GM12878 (cell line): ENCODE data around the gene RAMP1. TPM values are rescaled to one million over a fixed set of nuclear protein-coding genes. Genes with fewer than 3 reads are reported as not detected.
A peak's percentile ranks its signal among the peaks of the same experiment; 100 is the strongest.

ENCODE experiments used
- ATAC-seq: fragments of 200-7000 bp; cut with Tn5 transposase; 3 replicates; pipeline ENCODE4 v1.9.1; 2020; ENCODE audit warnings: mild to moderate bottlenecking, moderate library complexity
- BruUV-seq: library from RNA; stranded (reverse); fragments of 400-500 nt; replicated peaks from 2 replicates; lab custom pipeline; 2021; lab: Mats Ljungman, UMichigan
- CTCF ChIA-PET: fragments of 300-600 bp; sonication (Branson Sonifier 250); formaldehyde crosslinking; extraction: SDS; loops from one replicate; lab custom pipeline; 2021; ENCODE audit warnings: inconsistent platforms; lab: Yijun Ruan, JAX
- POLR2A ChIA-PET: fragments of 350-600 bp; formaldehyde crosslinking; extraction: SDS; loops from one replicate; lab custom pipeline; 2021; ENCODE audit warnings: inconsistent platforms; lab: Charles Lee
- RAD21 ChIA-PET: fragments of 300-600 bp; sonication (Branson Sonifier 250); formaldehyde crosslinking; loops from one replicate; lab custom pipeline; 2023; ENCODE audit warnings: antibody characterized with exemption; ENCODE audit not compliant: unreplicated experiment; lab: Charles Lee
- SMC1A ChIA-PET: fragments of 300-600 bp; sonication (Branson Sonifier 250); formaldehyde crosslinking; loops from one replicate; lab custom pipeline; 2023; ENCODE audit not compliant: unreplicated experiment, uncharacterized antibody; lab: Charles Lee
- DNase-seq: peaks from one replicate; pipeline ENCODE4 v3.0.0-alpha.2; 2011; ENCODE audit warnings: low read depth, low spot score
- FAIRE-seq: peaks from 3 replicates; lab custom pipeline; 2011; peaks lifted over from hg19 to GRCh38; lab: Jason Lieb, UNC
- H2AFZ ChIP-seq: 2 replicates; pipeline ENCODE4 v1.6.0; 2011; ENCODE audit warnings: low read depth, low read length, control low read depth; ENCODE audit not compliant: control insufficient read depth
- H3K27ac ChIP-seq: 2 replicates; pipeline ENCODE4 v1.5.1; 2011; ENCODE audit warnings: control low read depth; ENCODE audit not compliant: control insufficient read depth, insufficient read depth
- H3K27me3 ChIP-seq, 2 experiments: replicated peaks in 1 of 2; 2 replicates each; pipeline versions ENCODE4 v1.6.0 to v1.6.1; 2011; ENCODE audit warnings: low read length in 1 of 2; ENCODE audit not compliant: control insufficient read depth in 2 of 2, insufficient read depth in 2 of 2
- H3K36me3 ChIP-seq, 2 experiments: 2 replicates each; pipeline ENCODE4 v1.5.1; 2011; ENCODE audit warnings: low read length in 1 of 2; ENCODE audit not compliant: control insufficient read depth in 2 of 2, insufficient read depth in 2 of 2
- H3K4me1 ChIP-seq: 2 replicates; pipeline ENCODE4 v1.6.1; 2011; ENCODE audit warnings: mild to moderate bottlenecking, low read length, moderate library complexity, mixed read lengths; ENCODE audit not compliant: control insufficient read depth, insufficient read depth
- H3K4me2 ChIP-seq: 2 replicates; pipeline ENCODE4 v1.6.0; 2011; ENCODE audit warnings: control low read depth; ENCODE audit not compliant: control insufficient read depth, insufficient read depth
- H3K4me3 ChIP-seq: fragments of 200-600 bp; sonication (generic); 2 replicates; pipeline ENCODE4 v1.5.1; 2016
- H3K79me2 ChIP-seq: 2 replicates; pipeline ENCODE4 v1.6.0; 2011; ENCODE audit warnings: low read length; ENCODE audit not compliant: control insufficient read depth, insufficient read depth
- H3K9ac ChIP-seq: 2 replicates; pipeline ENCODE4 v1.8.0; 2011; ENCODE audit warnings: low read length, control low read depth, mixed read lengths; ENCODE audit not compliant: control insufficient read depth, insufficient read depth
- H3K9me3 ChIP-seq: replicated peaks from 3 replicates; pipeline ENCODE4 v1.5.1; 2011; ENCODE audit warnings: mild to moderate bottlenecking, low read length; ENCODE audit not compliant: control insufficient read depth, insufficient read depth
- H4K20me1 ChIP-seq: 2 replicates; pipeline ENCODE4 v1.6.0; 2011; ENCODE audit not compliant: control insufficient read depth, insufficient read depth
- EZH2 ChIP-seq: IDR thresholded peaks from 2 replicates; pipeline ENCODE4 v1.6.1; 2012; ENCODE audit warnings: low read depth, mild to moderate bottlenecking, control low read depth, inconsistent platforms, low read length, borderline replicate concordance; ENCODE audit not compliant: control insufficient read depth
- IKZF1 ChIP-seq: fragments of 450-650 bp; conservative IDR thresholded peaks from 2 replicates; pipeline ENCODE4 v1.6.1; 2017; ENCODE audit warnings: antibody characterized with exemption, mild to moderate bottlenecking
- LARP7 ChIP-seq: fragments of 450-650 bp; IDR thresholded peaks from 2 replicates; pipeline ENCODE4 v1.6.1; 2017; ENCODE audit warnings: mild to moderate bottlenecking
- MEF2A ChIP-seq: IDR thresholded peaks from 2 replicates; pipeline ENCODE4 v1.6.1; 2011; ENCODE audit warnings: low read depth, mild to moderate bottlenecking, low read length, moderate library complexity; ENCODE audit not compliant: insufficient read depth
- MEF2B ChIP-seq: fragments of 450-650 bp; IDR thresholded peaks from 2 replicates; pipeline ENCODE4 v1.6.1; 2018; ENCODE audit warnings: mild to moderate bottlenecking, moderate library complexity; ENCODE audit not compliant: partially characterized antibody, poor library complexity, severe bottlenecking
- NRF1 ChIP-seq: conservative IDR thresholded peaks from 2 replicates; pipeline ENCODE4 v1.6.1; 2011; ENCODE audit warnings: mild to moderate bottlenecking, low read depth, low read length, improper control_type of control experiment
- POU2F2 ChIP-seq: IDR thresholded peaks from 3 replicates; pipeline ENCODE4 v1.6.1; 2011; ENCODE audit warnings: low read depth, mild to moderate bottlenecking, low read length, borderline replicate concordance
- RAD21 ChIP-seq: IDR thresholded peaks from 2 replicates; pipeline ENCODE4 v1.6.1; 2011; ENCODE audit warnings: mild to moderate bottlenecking, low read depth, low read length, moderate library complexity; ENCODE audit not compliant: insufficient read depth
- SIX5 ChIP-seq: IDR thresholded peaks from 2 replicates; pipeline ENCODE4 v1.6.1; 2011; ENCODE audit warnings: mild to moderate bottlenecking, low read depth, low read length, moderate library complexity; ENCODE audit not compliant: severe bottlenecking
- SMAD1 ChIP-seq: fragments of 450-650 bp; IDR thresholded peaks from 2 replicates; pipeline ENCODE4 v1.6.1; 2018; ENCODE audit warnings: mild to moderate bottlenecking, low read depth; ENCODE audit not compliant: partially characterized antibody
- SREBF2 ChIP-seq: IDR thresholded peaks from 2 replicates; pipeline ENCODE4 v1.6.1; 2012; ENCODE audit warnings: mild to moderate bottlenecking, low read length
- SUPT20H ChIP-seq: IDR thresholded peaks from 2 replicates; pipeline ENCODE4 v1.6.1; 2011; ENCODE audit warnings: low read depth, mild to moderate bottlenecking, low read length, moderate library complexity, borderline replicate concordance; ENCODE audit not compliant: control insufficient read depth
- SUZ12 ChIP-seq: fragments of 200-600 bp; sonication (generic); IDR thresholded peaks from one replicate; pipeline ENCODE4 v1.6.1; 2018; ENCODE audit warnings: antibody characterized with exemption, mild to moderate bottlenecking; ENCODE audit not compliant: unreplicated experiment
- TARDBP ChIP-seq: IDR thresholded peaks from 2 replicates; pipeline ENCODE4 v1.6.1; 2016; ENCODE audit warnings: borderline replicate concordance
- WGBS: methylation state at CpG from one replicate; pipeline ENCODE4 v1.1.6; 2016; ENCODE audit warnings: low lambda C conversion rate; ENCODE audit not compliant: insufficient replicate concordance, insufficient coverage; ENCODE audit errors: missing lambda C conversion rate; 5-methylcytosine and 5-hydroxymethylcytosine counted together
- in situ Hi-C: fragments of 300-500 bp; cut with MboI; formaldehyde crosslinking; loops from 9 replicates; pipeline ENCODE4 v1.14.3; 2018; ENCODE audit warnings: mixed read lengths
- intact Hi-C: fragments of 100-400 bp; cut with micrococcal nuclease; formaldehyde crosslinking; loops from one replicate; pipeline ENCODE4 v1.14.2; 2022; ENCODE audit not compliant: unreplicated experiment
- polyA plus RNA-seq, 11 experiments: library from polyadenylated mRNA; depleted of rRNA in 4 of 11; unstranded in 6 of 11; stranded (reverse) in 5 of 11; fragments of >200 nt; fragmentation: Nextera tagmentation in 4 of 11; fragmentation: Illumina TruSeq in 1 of 11; extraction: Ambion mirVana in 4 of 11; extraction: Trizol in 1 of 11; gene quantifications; 1 replicate in 1 of 11; 2 replicates in 10 of 11; pipeline versions ENCODE4 v1.2.1 to v1.2.3, GENCODE V29; 2011 to 2016; ENCODE audit warnings: inconsistent platforms in 2 of 11, missing spikeins in 2 of 11, low read depth in 1 of 11
- total RNA-seq, 4 experiments: library from RNA; depleted of rRNA in 3 of 4; stranded (reverse); fragments of >200 nt in 3 of 4; fragmentation: Illumina TruSeq in 1 of 4; extraction: Trizol in 1 of 4; gene quantifications; 2 replicates each; pipeline versions ENCODE4 v1.2.1 to v1.2.3, GENCODE V29; 2013 to 2021
- TF ChIP-seq, protein P1 (sequence below): fragments of 450-650 bp; IDR thresholded peaks from 2 replicates; pipeline ENCODE4 v1.6.1; 2017; ENCODE audit warnings: borderline replicate concordance

RAMP1 gene
- total and polyA plus RNA-seq, 10 of the 15 experiments (the other 5 are each of a cell fraction or from before 2014, with no cell fraction given), result 0.11 to 0.19 (median 0.12) TPM; not detected in 7

DNA sequence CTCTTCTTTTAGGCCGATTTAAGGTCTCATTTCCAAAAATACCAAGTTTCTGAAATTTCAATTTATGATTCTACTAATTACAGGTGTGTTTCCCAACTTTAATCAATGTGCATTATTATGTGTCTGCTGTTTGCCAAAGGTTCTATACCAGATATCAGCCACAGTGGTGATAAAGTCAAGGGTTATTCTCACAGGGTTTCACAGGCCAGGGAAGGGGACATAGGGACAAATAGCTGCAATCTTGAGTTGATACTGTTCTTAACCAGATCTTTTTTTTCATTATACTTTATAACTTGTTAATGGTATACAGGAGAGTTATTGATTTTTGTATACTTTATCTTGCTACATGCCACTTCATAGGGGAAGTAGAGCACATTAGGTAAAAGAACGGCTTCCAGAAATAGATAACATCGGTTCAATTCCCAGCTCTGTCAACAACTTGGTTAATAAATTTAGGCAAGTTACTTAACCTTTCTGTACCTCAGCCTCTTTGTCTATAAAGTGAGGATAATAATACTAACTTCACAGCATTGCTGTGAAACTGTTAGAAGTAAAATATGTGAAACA, 31.9 kb upstream of the RAMP1 start (continued):
- TF ChIP-seq SIX5 (no peak), SMAD1 (no peak), NRF1 (no peak), IKZF1 (no peak), LARP7 (no peak), SUZ12 (no peak), SREBF2 (no peak), POU2F2 (no peak), RAD21 (no peak), EZH2 (no peak)
- TF ChIP-seq, protein P1, sequence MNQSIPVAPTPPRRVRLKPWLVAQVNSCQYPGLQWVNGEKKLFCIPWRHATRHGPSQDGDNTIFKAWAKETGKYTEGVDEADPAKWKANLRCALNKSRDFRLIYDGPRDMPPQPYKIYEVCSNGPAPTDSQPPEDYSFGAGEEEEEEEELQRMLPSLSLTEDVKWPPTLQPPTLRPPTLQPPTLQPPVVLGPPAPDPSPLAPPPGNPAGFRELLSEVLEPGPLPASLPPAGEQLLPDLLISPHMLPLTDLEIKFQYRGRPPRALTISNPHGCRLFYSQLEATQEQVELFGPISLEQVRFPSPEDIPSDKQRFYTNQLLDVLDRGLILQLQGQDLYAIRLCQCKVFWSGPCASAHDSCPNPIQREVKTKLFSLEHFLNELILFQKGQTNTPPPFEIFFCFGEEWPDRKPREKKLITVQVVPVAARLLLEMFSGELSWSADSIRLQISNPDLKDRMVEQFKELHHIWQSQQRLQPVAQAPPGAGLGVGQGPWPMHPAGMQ, result no peak

DNA sequence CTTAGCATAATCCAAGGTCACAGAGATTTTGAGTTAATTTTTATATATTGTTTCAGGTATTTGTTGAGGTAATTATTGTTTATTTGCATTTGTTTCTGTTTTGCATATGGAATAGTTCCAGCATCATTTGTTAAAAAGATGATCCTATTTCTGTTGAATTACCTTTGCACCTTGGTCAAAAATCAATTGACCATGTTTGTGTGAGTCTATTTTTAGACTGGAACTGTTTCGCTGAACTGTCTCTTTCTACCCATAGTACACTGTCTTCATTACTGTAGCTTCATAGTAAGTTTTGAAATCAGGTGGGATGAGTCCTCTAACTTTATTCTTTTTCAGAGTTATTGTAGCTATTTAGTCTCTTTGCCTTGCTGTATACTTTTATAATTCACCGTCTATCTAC, 28.9 kb upstream of the RAMP1 start:
- ChIA-PET RAD21 (no interaction called here), POLR2A (interaction anchor here (0.6 to 1.1 kb wide), 2 partner anchors 16 to 238 kb away, joined by 3 read pairs; no protein-coding TSS in a partner anchor), SMC1A (interaction anchor here (1.6 kb wide), 1 partner anchor 21 kb away, joined by 4 read pairs; no protein-coding TSS in a partner anchor), CTCF (interaction anchor here (0.9 to 1.6 kb wide), 3 partner anchors 8 to 258 kb away, joined by 3 to 4 read pairs (median 3); no protein-coding TSS in a partner anchor)
- no peaks in the 10 kb centered on the region for H3K27me3 ChIP-seq
- no peak overlapping the region for H3K27ac ChIP-seq
- no peaks in the 10 kb centered on the region for H3K9me3 ChIP-seq
- no peaks in the 10 kb centered on the region for H3K36me3 ChIP-seq
- intact Hi-C loops (no loop called here), in situ Hi-C loops (no loop called here)
- WGBS, result 63% methylated on average over 2 of the region's 2 CpGs
- no peak overlapping the region for H3K9ac ChIP-seq
- TF ChIP-seq MEF2A (peak; percentile 53; the same call in 1 of the 2 replicates), TARDBP (no peak), MEF2B (peak; percentile 17), SUPT20H (no peak)
- no TSS peak for BruUV-seq
- no peak overlapping the region for H2AFZ ChIP-seq
- no peaks in the 10 kb centered on the region for H4K20me1 ChIP-seq
- ATAC-seq (peak; percentile 37; the same call in 2 of the 3 replicates), DNase-seq (no peak), FAIRE-seq (no peak)
- H3K4me2 ChIP-seq, result no peak overlapping the region
- no peaks in the 10 kb centered on the region for H3K79me2 ChIP-seq
- H3K4me3 ChIP-seq, result no peak overlapping the region
- H3K4me1 ChIP-seq, result no peaks in the 10 kb centered on the region
